ENCODE measurements around the gene HCN3. TPM values are rescaled to one million over a fixed set of nuclear protein-coding genes. Genes with fewer than 3 reads are reported as not detected.

The HCN3 gene
- total and polyA plus RNA-seq, 2 of the 13 experiments (the other 11 are each of a cell fraction or from before 2014, with no cell fraction given), result 2.4 to 10.2 TPM

DNA sequence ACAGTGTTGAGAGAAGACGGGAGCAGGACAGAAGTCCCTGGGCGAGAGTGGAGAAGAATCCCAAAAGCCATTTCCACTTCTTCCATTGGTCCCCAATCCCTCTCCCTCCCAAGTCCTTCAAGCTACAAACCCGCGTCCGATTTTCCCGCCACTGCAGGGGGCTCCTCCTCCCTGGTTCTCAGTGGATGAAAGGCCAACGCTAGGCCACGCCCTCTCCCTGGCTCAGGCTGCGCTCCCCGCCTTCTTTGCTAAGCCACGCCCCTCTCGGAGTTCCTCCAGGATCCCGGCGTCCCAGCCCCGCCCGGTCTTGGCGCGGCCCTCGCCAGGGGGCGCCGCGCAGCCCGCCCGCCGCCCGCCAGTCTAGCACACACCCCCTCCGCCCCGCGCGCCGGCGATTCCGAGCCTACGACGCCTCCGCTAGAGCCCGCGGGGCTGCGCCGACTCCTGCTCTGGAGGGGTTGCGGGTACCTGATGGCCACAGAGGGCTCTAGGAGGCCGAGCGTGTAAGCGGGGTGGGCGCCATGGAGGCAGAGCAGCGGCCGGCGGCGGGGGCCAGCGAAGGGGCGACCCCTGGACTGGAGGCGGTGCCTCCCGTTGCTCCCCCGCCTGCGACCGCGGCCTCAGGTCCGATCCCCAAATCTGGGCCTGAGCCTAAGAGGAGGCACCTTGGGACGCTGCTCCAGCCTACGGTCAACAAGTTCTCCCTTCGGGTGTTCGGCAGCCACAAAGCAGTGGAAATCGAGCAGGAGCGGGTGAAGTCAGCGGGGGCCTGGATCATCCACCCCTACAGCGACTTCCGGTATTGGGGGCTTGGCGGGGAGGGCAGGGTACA, at the start of gene HCN3 (continued):
- TF ChIP-seq ZNF33B (CRISPR knock-in tag; IDR thresholded peaks at IDR 0.05) (no peak; the same call in 1 of the 2 replicates), ZNF780A (CRISPR knock-in tag; IDR thresholded peaks at IDR 0.05) (no peak), RARG (CRISPR knock-in tag; IDR thresholded peaks at IDR 0.05; ENCODE audit: low read depth) (no peak), FOXA3 (CRISPR knock-in tag; IDR thresholded peaks at IDR 0.05) (peak; percentile 25), THAP11 (CRISPR knock-in tag; IDR thresholded peaks at IDR 0.05) (peak; percentile 84), DNMT1 (CRISPR knock-in tag; IDR thresholded peaks at IDR 0.05) (0 out of 2 replicates have a peak, but pooled peaks have one; percentile 52), CENPX (CRISPR knock-in tag; IDR thresholded peaks at IDR 0.05) (no peak), ZFYVE20 (CRISPR knock-in tag; IDR thresholded peaks at IDR 0.05; ENCODE audit: borderline replicate concordance, low read depth) (no peak), RARA (CRISPR knock-in tag; IDR thresholded peaks at IDR 0.05) (no peak), CHCHD3 (CRISPR knock-in tag; IDR thresholded peaks at IDR 0.05) (0 out of 2 replicates have a peak, but pooled peaks have one; percentile 41), ZFX (CRISPR knock-in tag; IDR thresholded peaks at IDR 0.05; ENCODE audit: low read depth) (peak; percentile 65), ZNF510 (CRISPR knock-in tag; IDR thresholded peaks at IDR 0.05; ENCODE audit: low read depth) (no peak)
- TF ChIP-seq, protein P1, sequence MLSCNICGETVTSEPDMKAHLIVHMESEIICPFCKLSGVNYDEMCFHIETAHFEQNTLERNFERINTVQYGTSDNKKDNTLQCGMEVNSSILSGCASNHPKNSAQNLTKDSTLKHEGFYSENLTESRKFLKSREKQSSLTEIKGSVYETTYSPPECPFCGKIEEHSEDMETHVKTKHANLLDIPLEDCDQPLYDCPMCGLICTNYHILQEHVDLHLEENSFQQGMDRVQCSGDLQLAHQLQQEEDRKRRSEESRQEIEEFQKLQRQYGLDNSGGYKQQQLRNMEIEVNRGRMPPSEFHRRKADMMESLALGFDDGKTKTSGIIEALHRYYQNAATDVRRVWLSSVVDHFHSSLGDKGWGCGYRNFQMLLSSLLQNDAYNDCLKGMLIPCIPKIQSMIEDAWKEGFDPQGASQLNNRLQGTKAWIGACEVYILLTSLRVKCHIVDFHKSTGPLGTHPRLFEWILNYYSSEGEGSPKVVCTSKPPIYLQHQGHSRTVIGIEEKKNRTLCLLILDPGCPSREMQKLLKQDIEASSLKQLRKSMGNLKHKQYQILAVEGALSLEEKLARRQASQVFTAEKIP (CRISPR knock-in tag; IDR thresholded peaks at IDR 0.05; ENCODE audit: borderline replicate concordance), result no peak
- TF ChIP-seq, protein P2, sequence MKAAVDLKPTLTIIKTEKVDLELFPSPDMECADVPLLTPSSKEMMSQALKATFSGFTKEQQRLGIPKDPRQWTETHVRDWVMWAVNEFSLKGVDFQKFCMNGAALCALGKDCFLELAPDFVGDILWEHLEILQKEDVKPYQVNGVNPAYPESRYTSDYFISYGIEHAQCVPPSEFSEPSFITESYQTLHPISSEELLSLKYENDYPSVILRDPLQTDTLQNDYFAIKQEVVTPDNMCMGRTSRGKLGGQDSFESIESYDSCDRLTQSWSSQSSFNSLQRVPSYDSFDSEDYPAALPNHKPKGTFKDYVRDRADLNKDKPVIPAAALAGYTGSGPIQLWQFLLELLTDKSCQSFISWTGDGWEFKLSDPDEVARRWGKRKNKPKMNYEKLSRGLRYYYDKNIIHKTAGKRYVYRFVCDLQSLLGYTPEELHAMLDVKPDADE (CRISPR knock-in tag; IDR thresholded peaks at IDR 0.05), result no peak
- TF ChIP-seq, protein P3, sequence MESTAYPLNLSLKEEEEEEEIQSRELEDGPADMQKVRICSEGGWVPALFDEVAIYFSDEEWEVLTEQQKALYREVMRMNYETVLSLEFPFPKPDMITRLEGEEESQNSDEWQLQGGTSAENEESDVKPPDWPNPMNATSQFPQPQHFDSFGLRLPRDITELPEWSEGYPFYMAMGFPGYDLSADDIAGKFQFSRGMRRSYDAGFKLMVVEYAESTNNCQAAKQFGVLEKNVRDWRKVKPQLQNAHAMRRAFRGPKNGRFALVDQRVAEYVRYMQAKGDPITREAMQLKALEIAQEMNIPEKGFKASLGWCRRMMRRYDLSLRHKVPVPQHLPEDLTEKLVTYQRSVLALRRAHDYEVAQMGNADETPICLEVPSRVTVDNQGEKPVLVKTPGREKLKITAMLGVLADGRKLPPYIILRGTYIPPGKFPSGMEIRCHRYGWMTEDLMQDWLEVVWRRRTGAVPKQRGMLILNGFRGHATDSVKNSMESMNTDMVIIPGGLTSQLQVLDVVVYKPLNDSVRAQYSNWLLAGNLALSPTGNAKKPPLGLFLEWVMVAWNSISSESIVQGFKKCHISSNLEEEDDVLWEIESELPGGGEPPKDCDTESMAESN (CRISPR knock-in tag; conservative IDR thresholded peaks at IDR 0.05), result no peak
- TF ChIP-seq, protein P4, sequence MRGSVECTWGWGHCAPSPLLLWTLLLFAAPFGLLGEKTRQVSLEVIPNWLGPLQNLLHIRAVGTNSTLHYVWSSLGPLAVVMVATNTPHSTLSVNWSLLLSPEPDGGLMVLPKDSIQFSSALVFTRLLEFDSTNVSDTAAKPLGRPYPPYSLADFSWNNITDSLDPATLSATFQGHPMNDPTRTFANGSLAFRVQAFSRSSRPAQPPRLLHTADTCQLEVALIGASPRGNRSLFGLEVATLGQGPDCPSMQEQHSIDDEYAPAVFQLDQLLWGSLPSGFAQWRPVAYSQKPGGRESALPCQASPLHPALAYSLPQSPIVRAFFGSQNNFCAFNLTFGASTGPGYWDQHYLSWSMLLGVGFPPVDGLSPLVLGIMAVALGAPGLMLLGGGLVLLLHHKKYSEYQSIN (CRISPR knock-in tag; IDR thresholded peaks at IDR 0.05; ENCODE audit: borderline replicate concordance), result no peak
- TF ChIP-seq, protein P5, sequence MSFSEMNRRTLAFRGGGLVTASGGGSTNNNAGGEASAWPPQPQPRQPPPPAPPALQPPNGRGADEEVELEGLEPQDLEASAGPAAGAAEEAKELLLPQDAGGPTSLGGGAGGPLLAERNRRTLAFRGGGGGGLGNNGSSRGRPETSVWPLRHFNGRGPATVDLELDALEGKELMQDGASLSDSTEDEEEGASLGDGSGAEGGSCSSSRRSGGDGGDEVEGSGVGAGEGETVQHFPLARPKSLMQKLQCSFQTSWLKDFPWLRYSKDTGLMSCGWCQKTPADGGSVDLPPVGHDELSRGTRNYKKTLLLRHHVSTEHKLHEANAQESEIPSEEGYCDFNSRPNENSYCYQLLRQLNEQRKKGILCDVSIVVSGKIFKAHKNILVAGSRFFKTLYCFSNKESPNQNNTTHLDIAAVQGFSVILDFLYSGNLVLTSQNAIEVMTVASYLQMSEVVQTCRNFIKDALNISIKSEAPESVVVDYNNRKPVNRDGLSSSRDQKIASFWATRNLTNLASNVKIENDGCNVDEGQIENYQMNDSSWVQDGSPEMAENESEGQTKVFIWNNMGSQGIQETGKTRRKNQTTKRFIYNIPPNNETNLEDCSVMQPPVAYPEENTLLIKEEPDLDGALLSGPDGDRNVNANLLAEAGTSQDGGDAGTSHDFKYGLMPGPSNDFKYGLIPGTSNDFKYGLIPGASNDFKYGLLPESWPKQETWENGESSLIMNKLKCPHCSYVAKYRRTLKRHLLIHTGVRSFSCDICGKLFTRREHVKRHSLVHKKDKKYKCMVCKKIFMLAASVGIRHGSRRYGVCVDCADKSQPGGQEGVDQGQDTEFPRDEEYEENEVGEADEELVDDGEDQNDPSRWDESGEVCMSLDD (CRISPR knock-in tag; IDR thresholded peaks at IDR 0.05; ENCODE audit: borderline replicate concordance), result peak; percentile 33; the same call in 1 of the 2 replicates
- TF ChIP-seq, protein P6, sequence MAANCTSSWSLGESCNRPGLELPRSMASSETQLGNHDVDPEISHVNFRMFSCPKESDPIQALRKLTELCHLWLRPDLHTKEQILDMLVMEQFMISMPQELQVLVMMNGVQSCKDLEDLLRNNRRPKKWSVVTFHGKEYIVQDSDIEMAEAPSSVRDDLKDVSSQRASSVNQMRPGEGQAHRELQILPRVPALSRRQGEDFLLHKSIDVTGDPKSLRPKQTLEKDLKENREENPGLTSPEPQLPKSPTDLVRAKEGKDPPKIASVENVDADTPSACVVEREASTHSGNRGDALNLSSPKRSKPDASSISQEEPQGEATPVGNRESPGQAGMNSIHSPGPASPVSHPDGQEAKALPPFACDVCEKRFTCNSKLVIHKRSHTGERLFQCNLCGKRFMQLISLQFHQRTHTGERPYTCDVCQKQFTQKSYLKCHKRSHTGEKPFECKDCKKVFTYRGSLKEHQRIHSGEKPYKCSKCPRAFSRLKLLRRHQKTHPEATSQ (CRISPR knock-in tag; IDR thresholded peaks at IDR 0.05; ENCODE audit: borderline replicate concordance), result no peak
